Dedifferentiated amniotic fluid mesenchymal stem cell (primary cell): ENCODE results near the gene BTBD9.

Source experiments
- DNase-seq: peaks from one replicate; pipeline ENCODE4 v3.0.0-alpha.2; 2016; ENCODE audit errors: extremely low spot score

Gene BTBD9

DNA sequence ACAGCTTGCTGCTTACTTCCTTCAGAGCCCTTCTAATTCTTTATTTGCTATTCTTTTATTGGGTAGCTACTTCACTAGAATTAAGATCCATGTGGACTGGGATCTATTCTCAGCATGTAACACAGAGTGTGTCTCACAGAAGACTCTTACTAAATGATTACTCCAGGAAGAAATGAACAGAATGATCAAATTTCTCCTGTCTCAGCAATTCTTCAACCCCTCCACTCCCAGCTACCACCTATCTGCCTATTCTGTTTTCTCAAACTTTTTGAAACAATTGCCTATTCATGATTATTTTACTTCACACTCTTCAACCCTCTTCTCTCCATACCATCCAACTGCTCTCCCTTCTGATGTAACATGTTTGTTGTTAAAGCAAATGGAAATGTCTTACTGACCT, 132.6 kb downstream of the BTBD9 start:
- no peak for DNase-seq

DNA sequence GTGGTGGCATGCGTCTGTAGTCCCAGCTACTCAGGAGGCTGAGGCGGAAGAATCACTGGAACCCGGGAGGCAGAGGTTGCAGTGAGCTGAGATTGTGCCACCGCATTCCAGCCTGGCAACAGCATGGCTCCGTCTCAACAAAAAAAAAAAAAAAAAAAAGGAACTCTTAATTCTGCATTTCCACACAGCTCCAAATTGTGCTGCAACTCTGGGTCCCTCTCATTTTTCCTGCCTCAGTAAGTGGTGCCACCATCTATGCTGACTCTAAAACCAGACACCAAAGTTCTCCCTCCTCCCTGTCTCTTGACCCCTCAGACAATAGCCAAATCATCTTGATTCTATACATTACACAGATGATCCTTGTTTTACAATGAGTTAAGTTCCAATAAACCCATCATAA, 133.9 kb downstream of the BTBD9 start:
- DNase-seq: no peak

DNA sequence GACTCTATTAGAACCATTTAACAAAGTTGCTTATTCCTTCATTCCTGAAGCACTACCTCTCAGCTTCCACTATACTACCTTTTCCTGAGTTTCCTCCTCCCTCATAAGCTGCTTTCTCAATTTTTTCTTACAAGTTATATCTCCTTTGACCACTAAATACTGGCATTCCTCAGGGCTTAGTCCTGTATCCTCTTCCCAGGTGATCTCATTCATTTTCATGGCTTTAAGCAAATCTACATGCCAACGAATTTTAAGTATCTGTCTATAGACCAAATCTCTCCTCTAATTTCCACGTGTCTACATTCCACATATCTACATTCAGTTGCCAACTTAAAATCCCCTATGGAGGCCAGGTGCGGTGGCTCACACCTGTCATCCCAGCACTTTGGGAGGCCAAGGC, 134.7 kb downstream of the BTBD9 start:
- no peak for DNase-seq

DNA sequence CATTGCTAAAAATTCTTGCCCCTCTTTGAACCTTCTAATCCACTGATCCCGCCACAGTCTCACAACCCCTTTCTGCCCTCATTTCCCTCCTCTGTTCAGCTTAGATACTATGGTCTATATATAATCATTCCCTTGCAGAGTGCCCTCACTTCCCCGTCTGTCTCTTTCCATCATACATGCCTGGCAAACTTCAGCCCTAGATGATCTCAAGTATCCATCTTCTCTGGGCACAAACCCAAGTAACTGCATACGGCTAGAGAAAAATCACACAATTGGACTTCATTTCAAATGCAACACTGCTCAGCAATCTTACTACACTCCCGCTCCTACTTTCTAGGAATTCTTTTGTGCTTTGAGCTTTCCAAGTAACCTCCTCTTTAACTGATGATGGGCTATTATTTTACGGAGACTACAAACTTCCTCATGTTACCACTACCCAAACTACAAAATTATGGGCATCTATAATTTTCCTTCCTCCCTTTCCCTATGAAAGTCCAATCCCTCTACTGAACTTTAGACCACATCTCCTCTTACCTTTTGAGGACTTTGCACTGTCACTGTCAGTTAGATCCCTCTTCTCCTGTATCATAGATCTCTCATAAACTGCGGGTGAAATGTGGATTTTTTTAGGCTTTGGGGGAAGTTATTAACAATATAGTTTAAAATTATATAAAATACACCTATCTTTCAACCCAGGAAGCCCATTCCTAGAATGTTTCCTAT, 135.6 kb downstream of the BTBD9 start:
- DNase-seq: no peak

DNA sequence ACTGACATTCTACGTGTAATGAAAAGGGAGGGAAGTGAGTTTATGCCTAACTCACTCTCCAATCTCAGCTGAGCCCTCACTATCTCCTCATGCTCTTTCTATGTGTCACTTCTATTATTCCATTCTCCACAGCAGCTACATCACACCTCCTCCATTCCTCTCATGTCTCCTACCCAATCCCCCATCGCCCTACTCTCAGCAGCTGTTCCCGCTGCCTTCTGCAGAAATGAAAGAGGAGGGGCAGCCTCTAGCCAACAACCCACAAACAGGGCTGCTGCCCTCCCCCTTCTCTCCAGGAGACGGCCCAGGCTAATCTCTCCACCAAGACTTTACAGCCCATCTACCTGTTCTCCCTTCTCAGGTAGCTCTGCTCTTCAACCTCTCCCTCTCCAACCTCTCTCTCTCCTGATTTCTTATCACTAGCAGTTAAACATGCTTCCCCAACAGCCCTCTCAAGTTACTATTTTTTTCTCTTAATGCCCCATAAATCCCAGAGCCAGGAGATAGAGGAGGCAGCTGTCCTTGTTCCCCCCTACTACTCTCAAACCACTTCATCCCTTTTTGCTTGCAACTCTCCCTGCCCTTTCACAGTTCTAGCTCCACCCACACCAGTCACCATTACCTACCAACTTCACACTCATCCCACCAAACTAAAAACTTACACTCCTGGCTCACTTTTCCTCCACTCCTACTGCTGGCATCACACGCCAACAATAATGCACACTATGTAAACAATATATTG, 136.5 kb downstream of the BTBD9 start:
- no peak for DNase-seq

DNA sequence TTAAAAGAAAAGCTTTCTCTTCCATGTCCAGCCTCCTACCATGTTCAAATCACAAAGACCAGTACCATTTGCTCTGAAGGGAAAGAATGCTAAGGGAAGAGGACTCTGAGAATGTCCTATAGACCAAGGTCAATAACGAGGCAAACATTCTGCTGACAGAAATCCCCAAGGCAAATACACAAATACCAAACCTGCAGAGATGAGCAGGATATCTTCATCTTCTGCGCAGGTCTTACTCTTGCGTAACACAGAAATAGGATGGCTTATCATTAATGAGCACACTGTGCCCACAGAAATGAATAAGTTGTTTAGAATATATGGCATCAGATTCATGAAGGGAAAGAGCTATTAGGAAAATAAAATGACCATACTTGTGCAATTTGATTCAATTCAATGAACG, 137.3 kb downstream of the BTBD9 start:
- no peak for DNase-seq

DNA sequence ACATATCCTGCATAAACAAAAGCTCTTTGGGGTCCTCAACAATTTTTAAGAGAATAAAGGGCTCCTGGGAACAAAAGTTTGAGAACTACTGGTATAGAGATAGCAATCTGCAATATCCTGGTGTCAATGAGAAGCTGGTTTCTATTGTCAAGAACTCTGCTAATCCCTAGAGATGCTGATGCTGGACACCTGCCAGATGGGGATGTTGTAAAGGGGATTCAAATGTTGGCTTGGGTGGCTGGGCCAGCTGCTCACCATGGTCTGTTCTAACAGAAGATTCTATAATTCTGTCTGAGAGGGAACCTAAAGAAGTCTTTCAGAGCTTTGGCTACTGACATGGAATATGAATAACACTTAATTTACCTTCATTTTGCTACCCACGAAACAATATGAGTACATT, 137.8 kb downstream of the BTBD9 start:
- no peak for DNase-seq

DNA sequence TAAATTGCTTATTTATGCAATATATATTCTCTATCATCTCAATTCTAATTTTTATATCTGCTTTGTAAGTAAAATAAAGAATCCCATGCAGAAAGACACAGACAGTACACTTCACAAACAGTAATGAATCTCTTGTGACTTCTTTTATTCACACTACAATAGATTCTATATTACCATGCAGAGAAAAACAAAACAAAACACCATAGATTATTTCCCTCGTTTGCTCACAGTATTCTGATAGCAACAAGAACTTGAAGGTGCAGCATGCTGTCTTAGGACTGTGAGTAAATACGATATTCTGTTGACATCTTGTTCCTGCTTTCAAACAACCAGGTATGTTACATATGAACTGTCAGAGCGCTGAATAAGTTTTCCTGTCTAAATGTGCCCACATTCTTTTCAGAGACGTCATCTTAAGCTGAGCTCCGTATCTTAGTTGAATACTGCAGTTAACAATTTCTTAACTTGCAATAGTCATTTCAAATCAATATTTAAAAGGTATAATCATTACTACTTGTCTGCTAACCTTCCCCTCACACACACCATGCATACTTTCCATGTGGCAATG, 140.1 kb downstream of the BTBD9 start:
- DNase-seq: no peak

DNA sequence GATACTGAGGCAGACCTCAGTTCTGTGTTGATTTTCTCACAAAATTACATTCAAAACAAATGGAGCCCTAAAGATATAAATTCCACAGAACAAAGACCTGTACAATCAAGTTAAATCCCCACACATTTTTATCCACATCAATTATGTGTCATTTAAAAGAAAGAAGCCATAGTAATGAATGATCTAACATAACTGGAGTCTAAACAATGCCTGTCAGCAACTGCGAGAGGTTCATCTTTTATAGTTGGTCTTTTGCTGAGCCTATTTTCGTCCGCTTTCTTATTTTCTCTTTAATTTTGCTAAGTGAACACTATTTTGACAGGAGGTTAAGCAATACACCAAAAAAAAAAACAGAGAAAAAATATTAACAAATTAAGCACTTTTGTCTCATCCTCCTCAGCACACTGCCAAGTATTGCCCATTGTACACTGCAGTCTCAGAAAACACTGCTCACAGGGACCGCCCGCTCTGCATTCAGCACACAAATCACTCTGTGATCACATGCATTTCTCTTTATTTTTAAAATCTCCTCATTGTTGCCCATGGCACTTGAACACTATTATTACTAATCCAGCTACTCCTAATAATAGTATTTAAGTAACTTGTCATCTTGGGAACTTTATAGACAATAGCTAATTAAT, 140.8 kb downstream of the BTBD9 start:
- DNase-seq: no peak

DNA sequence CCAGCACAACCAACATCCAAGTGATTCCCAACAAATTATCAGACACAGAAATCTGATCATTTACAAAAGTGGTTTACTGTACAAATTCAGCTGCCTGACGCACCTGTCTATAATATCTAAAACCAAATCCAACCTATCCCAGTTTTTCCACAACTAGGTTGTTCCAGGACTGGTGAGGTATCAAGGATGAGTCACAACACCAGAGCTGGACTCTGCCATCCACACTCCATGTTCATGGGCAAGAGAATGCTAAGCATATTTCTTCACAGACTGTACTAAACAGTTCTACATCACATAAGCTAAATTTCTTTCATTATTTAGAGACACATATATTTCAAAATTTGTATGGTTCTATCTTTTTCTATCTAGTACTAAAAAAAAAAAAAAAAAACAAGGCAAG, 141.6 kb downstream of the BTBD9 start:
- DNase-seq: no peak

DNA sequence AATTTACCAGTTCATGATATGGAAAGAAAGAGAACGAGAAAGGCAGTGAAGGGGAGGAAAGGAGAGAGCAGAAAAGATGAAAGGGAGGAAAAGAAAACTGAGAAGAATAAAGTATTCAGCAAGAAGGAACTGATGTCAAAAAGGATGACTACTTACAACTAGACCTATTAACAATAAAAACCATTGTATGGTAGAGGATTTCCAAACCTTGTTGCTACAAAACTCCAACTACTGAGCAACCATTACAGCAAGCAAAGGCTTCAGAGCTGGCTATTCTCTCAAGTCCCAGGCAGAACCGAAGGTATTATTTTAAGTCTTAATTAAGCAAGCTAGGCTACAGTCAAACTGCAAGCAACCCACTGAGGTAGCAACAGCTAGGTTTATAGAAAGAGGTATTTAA, 142.2 kb downstream of the BTBD9 start:
- no peak for DNase-seq

DNA sequence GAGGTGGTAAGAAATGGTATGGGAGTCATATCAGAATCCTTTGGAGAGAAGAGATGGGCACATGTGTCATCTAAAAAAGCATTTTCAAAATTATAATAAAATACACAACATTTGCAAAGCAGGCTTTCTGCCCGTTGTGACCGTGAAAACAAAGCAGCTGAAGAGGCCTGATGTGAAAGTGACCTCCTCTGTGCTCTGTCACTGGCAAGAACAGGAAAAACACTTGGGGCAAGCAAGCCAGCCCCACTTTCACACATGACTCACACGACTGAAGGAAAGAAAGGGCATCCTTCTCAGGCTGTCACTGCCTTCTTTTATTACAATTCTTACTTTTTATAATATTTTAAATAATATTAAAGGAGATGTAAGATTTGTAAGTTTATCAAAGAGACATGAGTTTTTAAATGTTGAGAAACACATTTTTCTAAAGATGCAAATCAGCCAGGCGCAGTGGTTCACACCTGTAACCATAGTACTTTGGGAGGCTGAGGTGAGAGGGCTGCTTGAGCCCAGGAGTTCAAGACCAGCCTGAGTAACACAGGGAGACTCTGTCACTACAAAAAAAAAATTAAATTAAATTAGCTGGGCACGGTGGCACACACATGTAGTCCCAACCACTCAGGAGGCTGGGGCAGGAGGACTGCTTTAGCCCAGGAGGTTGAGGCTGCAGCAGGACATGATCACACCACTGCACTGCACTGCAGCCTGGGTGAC, 143.7 kb downstream of the BTBD9 start:
- no peak for DNase-seq

DNA sequence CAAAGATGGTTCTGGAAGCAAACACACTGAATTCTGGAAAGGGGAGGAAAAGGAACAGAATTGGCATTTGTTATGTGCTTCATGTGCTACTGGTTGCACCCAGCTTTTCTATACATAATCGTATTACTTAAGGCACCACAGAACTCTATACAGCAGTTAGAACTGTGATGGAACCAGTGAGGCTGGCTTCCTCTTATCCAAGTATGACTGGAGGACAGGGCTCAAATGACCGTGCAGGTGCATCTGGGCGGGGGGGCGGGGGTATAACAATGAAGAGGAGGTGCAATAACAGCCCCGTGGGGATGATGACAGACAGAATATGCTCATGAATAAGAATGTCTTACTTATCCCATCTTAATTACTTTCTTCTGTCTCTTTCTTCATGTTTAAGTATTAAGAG, 144.2 kb downstream of the BTBD9 start:
- no peak for DNase-seq

DNA sequence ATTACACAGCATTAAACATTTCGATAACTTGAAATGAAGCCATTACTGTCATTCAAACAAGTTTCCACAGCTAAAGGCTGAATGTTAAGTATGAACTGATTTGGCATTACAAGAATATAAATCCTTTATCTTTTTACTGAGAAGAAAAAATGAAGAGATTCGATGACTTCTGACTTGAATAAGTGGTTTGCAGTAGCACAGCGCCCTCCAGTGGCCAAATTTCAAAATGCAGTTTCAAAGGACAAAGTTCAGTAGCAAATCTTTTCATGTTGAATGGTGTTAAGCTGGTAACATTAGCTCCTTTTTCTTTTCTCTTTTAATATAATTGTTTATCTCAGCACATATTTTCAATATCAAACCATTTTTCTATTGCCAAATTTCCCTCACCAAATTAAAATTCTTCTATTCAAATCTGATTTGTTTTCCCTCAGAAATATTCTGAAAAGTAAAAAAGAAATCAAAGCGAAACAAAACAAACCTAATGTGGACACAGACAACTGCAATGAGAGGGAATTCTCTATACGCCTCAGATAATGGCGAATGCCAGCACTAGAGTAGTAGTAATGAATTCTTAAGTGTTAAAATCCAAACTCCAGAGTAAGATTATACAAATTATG, 145.7 kb downstream of the BTBD9 start:
- DNase-seq: peak; percentile 80

DNA sequence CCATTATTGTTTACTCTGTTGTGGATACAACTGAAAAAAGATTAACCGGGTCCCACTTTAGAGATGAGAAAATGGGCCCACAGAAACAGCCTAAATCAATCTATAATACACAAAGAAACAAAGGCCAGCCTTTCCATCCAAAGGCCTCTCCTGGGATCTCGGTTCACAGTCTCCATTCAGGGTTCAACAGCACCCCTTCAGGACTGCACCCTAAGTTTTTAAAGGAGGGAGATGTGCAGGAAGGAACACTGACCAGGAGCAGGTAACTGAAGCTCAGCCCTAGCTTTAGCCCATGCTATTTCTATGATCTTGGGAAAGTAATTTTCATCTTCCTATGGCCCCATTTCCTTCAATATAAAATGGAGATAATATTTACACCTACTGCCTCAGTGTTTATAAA, 147.7 kb downstream of the BTBD9 start:
- DNase-seq: no peak

DNA sequence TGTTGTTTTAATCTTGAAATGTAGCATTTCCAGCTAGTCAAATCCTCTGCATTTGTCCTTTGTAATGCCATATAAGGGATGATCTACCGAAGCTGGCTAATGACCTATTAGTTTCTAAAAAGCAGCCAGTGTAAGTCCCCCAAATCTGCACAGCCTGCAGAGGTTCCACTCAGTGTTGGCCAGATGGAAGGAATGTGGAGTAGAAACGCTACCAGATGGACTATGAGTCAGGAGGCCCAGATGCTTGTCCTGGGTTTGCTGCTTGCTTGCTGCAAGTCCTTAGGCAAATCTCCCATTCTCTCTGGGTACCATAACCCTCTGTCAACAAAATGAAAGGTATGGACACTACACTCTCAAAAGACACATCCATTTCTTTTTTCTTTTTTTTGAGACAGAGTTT, 149.8 kb downstream of the BTBD9 start:
- DNase-seq: peak; percentile 53

DNA sequence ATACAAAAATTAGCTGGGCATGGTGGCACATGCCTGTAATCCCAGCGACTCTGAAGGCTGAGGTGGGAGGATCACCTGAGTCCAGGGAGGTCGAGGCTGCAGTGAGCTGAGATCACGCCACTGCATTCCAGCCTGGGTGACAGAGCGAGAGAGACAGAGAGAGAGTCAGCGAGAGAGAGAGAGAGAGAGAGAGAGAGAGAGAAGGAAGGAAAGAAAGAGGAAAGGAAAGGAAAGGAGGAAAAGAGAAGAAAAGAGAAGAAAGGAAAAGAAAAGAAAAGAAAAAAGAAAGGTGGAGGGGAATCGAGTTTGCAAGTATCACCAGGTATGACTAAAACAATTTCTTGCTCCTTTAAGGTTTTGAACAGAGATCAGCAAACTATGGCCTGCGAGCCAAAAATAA, 152.3 kb downstream of the BTBD9 start:
- DNase-seq: no peak

DNA sequence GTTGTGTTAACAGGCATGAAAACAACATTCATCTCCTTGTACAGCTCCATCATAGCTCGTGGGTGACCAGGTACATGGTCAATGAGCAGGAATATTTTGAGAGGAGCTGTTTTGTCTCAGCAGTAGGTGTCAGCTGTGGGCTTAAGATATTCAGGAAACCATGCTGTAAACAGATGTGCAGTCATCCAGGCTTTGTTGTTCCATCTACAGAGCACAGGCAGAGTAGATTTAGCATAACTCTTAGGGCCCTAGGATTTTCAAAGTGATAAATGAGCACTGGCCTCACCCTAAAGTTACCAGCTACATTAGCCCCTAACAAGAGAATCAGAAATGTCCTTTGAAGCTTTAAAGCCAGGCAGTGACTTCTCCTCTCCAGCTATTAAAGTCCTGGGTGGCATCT, 154.2 kb downstream of the BTBD9 start:
- DNase-seq: no peak

DNA sequence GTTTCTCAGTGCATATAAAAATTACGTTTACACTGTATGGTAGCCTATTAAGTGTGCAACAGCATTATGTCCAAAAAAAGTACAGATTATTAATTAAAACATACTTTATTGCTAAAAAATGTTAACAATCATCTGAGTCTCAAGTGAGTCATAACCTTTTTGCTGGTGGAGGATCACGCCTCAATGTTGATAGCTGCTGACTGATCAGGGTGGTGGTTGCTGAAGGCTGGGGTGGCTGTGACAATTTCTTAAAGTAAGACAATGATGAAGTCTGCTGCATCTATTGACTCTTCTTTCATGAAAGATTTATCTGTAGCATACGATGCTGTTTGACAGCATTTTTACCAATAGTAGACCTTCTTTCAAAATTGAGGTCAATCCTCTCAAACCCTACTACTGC, 155.1 kb downstream of the BTBD9 start:
- no peak for DNase-seq

DNA sequence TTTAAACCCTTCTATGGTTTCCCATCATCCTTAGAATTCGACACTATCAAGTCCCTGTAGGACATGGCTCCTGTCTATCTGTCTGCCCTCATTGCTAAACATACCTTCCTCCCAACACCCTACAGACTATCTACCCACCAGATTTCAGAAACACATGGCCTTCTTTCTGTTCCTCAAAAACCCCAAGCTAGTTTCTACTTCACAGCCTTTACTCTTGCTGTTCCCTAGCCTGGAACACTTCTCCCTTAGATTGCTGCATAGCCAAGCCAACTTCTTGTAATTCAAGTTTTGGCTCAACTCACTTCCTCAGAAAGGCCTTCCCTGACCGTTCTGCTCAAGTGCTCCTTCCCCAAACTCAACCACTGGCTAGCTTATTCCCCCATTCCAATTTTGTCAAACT, 156.2 kb downstream of the BTBD9 start:
- DNase-seq: no peak

DNA sequence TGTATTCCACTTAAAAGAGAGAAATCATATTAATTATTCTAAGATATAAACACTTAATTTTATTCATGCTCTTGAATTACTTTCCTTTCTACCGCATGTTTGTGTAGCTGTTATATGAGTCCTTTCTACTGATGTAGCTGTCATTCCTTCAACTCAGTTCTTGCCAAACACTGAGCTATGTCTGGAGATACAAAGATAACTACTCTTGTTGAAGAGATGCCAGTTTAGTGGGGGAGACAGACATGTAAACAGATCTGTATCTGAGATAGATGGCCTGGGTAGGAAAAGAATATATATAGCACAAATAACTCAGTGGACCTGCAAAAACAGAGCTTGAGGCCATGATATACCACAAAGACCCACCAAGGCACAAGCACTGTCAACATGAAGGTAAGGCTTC, 157.3 kb downstream of the BTBD9 start:
- peak; percentile 39 for DNase-seq

DNA sequence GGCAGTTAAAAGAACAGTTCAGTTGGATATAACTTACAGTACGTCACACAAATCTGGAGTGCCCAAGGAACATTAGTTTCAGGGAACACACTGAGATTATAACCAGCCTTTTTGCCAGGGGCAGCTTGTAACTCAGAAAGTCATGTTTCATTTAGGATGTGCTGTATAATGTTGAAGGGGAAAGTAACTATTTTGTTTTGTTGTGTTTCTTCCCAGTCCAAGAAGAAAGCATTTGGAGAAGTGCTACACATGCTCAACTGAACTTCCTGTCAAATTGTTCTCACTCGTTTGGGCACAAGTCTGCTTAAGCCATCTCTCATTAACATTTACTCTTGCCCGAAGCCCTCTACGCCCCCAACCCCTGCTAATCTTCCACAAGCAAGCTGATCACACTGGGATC, 157.9 kb downstream of the BTBD9 start:
- no peak for DNase-seq
